GM18909 (cell line): ENCODE results near the gene MPZL1.

Experiments
- ATAC-seq: cut with Tn5 transposase; IDR thresholded peaks from one replicate; pipeline ENCODE4 v1.9.1; 2021; ENCODE audit warnings: mild to moderate bottlenecking; ENCODE audit not compliant: unreplicated experiment, poor library complexity

The MPZL1 gene

DNA sequence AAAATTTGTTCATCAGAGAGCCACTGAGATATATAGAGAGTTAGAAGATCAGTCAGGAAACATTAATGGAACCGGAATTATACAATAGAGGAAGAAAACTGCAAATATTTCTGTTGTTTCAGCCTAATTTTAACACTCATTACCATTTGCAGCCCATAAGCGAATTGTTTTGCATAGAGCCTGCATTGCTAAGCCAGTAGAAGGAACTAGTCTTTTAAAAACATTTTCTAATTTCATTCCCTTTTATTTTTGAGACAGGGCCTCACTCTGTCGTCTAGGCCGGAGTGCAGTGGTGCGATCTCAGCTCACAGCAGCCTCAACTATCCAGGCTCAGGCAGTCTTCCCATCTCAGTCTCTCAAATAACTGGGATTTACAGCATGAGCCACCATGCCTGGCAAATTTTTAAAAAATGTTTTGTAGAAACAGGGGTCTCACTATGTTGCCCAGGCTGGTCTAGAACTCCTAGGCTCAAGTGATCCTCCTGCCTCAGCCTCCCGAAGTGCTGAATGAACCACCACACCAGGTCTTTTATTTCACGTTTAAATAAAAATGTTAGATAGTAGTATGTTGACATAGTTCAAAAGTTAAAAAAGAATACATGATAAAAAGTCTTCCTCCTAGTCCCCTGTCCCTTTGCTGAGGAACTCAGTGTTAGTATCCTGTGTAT, 25.3 kb downstream of the MPZL1 start:
- ATAC-seq: no peak

- no peak for ATAC-seq
Measured at GRCh38 chr1:167747988-167748387, 26.2 kb downstream of the MPZL1 start.

DNA sequence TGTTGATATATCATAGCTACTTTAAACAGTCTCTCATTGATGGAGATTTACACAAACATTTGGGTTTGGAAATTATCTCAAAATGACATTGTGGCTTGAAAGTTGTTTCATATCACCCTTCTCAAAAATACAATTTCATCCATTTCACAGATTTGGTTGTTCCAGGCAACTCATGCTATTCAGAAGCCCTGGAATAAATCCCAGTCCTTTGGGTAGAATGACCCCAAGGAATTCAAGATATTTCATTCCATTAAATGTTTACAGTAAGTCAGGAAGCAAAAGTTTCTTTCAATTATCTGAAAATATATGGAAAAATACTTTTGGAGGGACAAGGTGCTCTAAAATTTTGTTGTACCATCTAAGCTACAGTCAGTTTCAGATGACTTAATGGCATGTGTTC, 27.1 kb downstream of the MPZL1 start:
- ATAC-seq: no peak

- no peak for ATAC-seq
Measured at GRCh38 chr1:167749741-167750140, 28.0 kb downstream of the MPZL1 start.

GRCh38 chr1:167750641-167751040, 28.9 kb downstream of the MPZL1 start:
- ATAC-seq: no peak

DNA sequence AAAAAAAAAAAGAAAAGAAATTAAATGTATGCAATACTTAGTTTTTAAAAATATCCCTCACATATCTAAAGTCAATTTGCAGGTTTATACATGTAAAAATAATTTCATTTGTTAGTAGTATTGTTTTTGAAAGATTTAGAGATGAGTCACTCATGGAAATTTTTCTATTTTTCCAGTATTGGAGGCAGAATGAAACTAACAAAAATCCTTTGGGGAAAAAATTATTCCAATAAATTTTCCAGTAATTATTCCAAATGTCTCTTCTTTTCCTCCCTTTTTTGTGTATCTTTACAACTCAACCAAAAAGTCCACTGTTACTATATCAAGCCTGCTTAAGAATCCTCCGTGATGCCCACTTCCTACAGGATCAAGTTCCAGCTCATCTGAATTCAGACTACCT, 29.9 kb downstream of the MPZL1 start:
- no peak for ATAC-seq

DNA sequence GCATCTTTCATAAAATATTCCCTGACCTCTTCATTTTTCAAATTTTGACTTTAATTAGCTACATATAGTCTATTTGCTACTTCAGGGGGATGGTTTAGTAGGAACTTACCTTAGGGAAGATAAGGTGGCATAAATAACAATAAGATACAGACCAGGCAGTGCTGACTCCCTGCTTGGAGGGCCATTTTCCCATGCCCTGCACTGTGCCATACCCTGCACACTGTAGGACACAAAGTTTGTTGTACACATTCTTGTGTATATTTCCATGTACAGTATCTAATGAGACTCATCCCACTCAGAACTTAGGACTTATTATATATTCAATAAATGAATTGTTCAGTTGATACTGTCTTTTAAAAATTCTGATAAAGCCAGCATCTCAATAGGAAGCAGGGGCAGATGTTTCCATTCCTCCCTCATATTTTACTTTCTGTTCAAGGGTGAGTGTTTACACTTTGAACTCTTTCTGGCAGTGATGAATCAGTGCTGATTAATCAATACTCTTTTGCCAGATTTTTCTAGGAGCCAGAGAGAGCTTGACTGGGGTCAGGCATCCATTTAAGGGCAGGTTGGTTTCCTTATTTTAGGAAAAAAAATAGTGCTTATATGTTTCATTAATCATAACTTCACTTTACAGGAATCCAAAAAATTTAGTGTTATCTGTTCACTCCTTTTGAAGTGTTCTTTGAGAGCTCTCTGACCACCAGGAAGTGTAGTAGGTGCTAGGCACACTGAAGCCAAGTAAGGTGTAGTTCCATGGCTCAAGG, 30.6 kb downstream of the MPZL1 start:
- peak; percentile 32 for ATAC-seq

GRCh38 chr1:167755654-167756053, 33.9 kb downstream of the MPZL1 start:
- ATAC-seq: no peak

GRCh38 chr1:167756730-167757405, 35.1 kb downstream of the MPZL1 start:
- no peak for ATAC-seq

- ATAC-seq: no peak
Measured at GRCh38 chr1:167757433-167758309, 35.9 kb downstream of the MPZL1 start.

DNA sequence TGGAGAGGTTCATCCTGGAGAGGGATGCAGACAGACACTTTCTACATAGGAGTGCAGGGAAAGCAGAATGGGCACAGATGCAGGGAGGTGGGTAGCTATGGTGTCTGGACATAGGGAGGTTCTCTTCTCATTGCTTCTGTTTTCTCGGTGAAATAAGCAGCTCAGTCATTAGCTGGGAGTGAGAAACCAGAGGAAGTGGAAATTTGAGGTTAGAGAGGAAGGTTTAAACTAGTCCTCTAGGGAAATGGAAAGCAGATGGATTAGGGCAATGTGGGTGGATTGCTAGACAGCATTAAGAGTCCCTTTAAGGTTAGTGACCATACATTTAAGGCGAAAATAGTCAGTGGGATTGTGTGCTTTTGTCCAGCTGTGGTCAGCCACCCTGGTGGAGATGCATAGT, 39.6 kb downstream of the MPZL1 start:
- no peak for ATAC-seq

- ATAC-seq: no peak
Measured at GRCh38 chr1:167762061-167762746, 40.4 kb downstream of the MPZL1 start.

DNA sequence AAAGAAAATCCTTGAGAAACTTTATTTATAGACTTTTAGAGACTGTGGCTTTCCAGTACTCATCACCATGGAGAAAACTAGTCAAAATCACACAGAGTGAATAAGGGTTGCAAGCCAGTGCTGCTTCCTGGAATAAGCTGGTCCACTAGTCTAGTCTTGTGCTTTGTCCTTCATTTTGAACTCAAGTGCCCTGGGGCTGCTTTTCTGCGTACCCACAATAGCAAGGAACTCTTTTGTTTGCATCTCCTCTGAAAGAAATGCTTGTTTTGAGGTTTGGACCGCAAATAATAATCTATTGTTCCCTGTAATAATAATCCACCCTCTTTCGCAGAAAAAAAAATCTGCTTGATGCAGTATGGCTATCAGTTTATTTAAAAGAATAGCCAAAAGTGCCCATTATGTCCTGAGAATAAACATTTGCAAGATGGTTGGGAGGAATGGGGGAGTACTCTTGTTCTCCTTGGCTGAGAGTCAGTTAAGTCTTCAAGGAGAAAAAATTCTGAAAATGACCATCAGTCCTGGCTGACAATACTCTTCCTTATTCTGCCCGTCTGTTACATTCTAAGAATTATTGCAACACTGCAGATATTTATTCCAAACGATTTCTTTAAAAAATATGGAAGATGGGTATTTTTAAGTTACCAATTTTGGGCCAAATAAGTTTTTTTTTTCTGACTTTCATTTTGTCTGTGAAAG, 41.9 kb downstream of the MPZL1 start:
- ATAC-seq: no peak

- no peak for ATAC-seq
Measured at GRCh38 chr1:167764458-167765330, 42.9 kb downstream of the MPZL1 start.

- ATAC-seq: no peak
Measured at GRCh38 chr1:167765496-167765895, 43.7 kb downstream of the MPZL1 start.

- no peak for ATAC-seq
Measured at GRCh38 chr1:167766538-167766937, 44.8 kb downstream of the MPZL1 start.

- ATAC-seq: no peak
Measured at GRCh38 chr1:167767761-167768160, 46.0 kb downstream of the MPZL1 start.

GRCh38 chr1:167770127-167770526, 48.3 kb downstream of the MPZL1 start:
- ATAC-seq: no peak
